GM18505 (cell line): ENCODE measurements around the gene NEK5.

ENCODE experiments used
- ATAC-seq: cut with Tn5 transposase; IDR thresholded peaks from one replicate; pipeline ENCODE4 v1.9.1; 2021; ENCODE audit not compliant: unreplicated experiment
- POLR2A ChIP-seq: IDR thresholded peaks from 4 replicates; pipeline ENCODE4 v1.6.1; 2011; ENCODE audit warnings: borderline replicate concordance; ENCODE audit not compliant: insufficient read depth, insufficient read length; ENCODE audit errors: extremely low read depth

The NEK5 gene

DNA sequence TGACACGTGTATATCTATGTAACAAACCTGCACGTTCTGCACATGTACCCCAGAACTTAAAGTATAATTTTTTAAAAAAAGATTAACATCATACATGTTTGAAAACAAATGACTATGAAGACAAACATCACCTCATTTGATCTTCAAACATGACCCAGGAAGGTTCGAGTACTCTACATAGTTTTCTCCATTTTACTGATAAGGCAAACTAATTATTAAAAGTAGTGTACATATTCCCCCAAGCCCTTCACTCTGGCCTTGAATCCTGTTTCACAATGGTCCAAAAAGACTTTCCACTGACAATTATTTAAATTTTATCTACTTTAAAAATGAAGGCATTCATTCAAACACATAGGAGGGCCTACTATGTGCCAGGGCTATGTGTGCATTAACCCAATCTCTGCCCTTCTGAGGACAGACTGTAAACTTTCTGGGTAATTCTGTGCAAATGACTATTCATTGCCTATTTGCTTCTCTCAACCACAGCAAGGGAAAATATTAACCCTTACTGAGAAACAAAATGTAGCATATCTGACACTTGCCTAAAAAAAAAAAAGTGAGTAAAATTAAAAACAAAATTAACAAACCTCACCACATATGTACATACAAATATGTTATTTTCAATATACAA lies 139.8 kb downstream of the NEK5 start:
- no peak for ATAC-seq
- TF ChIP-seq POLR2A, result no peak
